Skeletal muscle tissue (tissue), 4 donors: Measurements from ENCODE around the gene RPS16. TPM values are rescaled to one million over a fixed set of nuclear protein-coding genes. Genes with fewer than 3 reads are reported as not detected.

ENCODE experiments used
- H3K27ac ChIP-seq: one replicate; pipeline ENCODE4 v1.7.0; 2013; ENCODE audit warnings: mild to moderate bottlenecking, low read depth, low read length, inconsistent platforms
- H3K27me3 ChIP-seq, 3 donors: one replicate each; pipeline ENCODE4 v1.7.0; 2013; ENCODE audit warnings: low read length in 3 of 3; ENCODE audit not compliant: control insufficient read depth in 3 of 3, insufficient read depth in 3 of 3
- H3K36me3 ChIP-seq, 3 donors: one replicate each; pipeline ENCODE4 v1.7.0; 2013; ENCODE audit warnings: low read length in 3 of 3; ENCODE audit not compliant: control insufficient read depth in 3 of 3, insufficient read depth in 3 of 3
- H3K4me1 ChIP-seq, 3 donors: one replicate each; pipeline ENCODE4 v1.7.0; 2013; ENCODE audit warnings: low read length in 3 of 3, mild to moderate bottlenecking in 3 of 3; ENCODE audit not compliant: control insufficient read depth in 3 of 3, insufficient read depth in 3 of 3
- H3K4me3 ChIP-seq, 3 donors: one replicate each; pipeline ENCODE4 v1.7.0; 2013; ENCODE audit warnings: low read length in 3 of 3
- H3K9ac ChIP-seq, 3 donors: one replicate each; pipeline ENCODE4 v1.7.0; 2013; ENCODE audit warnings: low read length in 3 of 3, mild to moderate bottlenecking in 3 of 3, moderate library complexity in 2 of 3, low read depth in 1 of 3
- H3K9me3 ChIP-seq, 3 donors: one replicate each; pipeline ENCODE4 v1.7.0; 2013; ENCODE audit warnings: low read length in 3 of 3; ENCODE audit not compliant: control insufficient read depth in 3 of 3
- total RNA-seq: library from RNA; depleted of rRNA; stranded (reverse); fragments of >200 nt; gene quantifications from one replicate; pipeline ENCODE4 v1.2.3, GENCODE V29; 2014
- donor health status: Osteomylitis.

The RPS16 gene
- total RNA-seq, 1 donor from 2014 or later: 128 TPM

DNA sequence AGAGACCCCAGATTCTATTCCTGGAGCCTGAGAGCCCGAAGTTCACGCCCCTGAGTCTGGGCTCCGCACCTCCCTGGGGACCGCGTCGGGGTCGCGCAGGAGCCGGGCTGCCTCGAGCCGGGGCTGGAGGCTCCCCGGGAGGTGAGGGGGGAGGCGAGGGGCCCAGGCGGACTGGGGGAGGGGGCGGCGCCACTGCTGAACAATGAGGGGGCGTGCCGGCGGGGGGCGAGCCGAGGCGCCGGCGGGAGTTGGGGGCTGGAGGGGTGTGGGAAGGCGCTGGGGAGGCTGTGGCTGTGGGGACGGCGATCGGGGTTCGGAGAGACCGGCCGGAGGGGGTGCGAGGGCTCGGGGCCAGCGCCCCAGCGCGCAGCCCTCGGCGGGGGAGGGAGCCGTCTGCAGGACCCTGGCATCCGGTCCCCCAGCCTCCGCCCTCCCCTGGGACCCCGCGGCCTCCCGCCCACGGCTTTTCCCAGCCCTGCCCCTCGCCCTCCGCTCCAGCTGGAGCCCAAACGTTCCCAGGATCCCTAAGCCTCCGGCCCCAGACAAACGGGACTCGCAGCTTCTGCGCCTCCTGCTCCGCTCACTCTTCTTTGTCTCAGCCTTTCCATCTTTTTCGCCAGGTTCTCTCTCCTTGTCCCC is 22.4 kb downstream of the RPS16 start:
- peaks cover 26 to 56% (median 53%) of the 10 kb centered on the region in 3 donors for H3K4me1 ChIP-seq

DNA sequence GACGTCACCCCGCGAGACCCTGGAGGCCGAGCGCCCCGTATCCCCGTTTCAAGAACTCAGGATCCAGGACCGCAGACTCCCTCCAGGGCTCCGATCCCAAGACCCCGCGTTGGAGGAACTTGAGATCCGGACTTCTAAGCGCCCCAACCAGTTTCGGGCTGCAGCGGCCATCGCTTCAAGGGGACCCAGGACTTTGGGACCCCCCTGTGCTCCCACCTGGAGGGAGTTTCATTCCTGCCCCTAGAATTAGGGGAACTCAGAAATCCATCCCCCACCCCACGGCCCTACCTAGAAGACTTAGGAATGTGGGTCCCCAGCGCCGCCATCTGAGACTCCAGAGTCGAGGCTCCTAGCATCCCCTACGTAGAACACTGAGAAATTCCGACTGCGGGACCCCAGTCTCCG is 22.9 kb downstream of the RPS16 start:
- H3K9ac ChIP-seq: peak overlapping the region; percentile 76 to 99 (median 81)
- peak overlapping the region; percentile 99 for H3K27ac ChIP-seq
- H3K36me3 ChIP-seq: peaks cover 9 to 10% (median 10%) of the 10 kb centered on the region in 3 donors
- H3K27me3 ChIP-seq: no peaks in the 10 kb centered on the region
- H3K4me1 ChIP-seq: peaks cover 29 to 61% (median 58%) of the 10 kb centered on the region in 3 donors
- no peaks in the 10 kb centered on the region for H3K9me3 ChIP-seq
- peak overlapping the region; percentile 80 to 83 (median 81) for H3K4me3 ChIP-seq

More for the DNA sequence above, 22.4 kb downstream of the RPS16 start:
- Histone ChIP-seq H3K36me3 (peaks cover 4 to 6% (median 5%) of the 10 kb centered on the region in 3 donors), H3K9ac (peak overlapping the region; percentile 76 to 99 (median 81)), H3K4me3 (peak overlapping the region; percentile 80 to 83 (median 81)), H3K27me3 (no peaks in the 10 kb centered on the region), H3K27ac (peak overlapping the region; percentile 99), H3K9me3 (no peaks in the 10 kb centered on the region)

DNA sequence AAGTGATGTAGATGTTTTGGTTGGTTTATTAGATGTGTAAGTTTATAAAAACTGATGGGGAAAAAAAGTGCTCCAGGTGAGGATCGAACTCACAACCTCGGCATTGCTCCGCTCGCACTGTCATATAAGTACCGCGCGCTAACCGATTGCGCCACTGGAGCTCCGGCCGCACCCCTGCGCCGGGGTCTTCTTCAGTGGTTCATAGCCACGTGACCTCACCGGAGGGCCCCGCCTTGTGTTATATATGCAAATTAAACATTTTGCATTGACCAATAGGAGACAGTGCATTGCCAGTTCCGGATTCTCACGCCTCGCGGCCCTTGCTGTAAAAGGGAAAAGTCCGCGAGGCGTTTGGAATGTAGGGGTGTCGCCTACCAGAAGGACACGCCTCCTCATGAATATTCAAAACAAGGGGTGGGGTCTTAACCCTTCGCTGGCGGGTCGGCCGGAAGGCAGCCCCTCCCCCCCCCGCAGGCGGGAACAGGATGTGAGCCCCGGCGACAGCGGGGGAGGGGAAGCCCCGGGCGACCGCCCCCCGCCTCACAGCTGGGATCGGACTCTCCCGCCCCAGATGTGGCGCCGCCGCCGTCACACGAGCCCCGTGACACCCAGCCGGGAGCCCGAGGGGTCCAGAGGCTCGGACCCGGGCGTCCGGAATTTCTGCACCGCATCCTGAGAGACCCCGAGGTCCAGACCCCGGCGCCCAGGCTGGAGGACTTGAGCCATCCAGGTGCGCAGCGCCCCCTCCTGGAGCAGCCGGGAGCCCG is 23.5 kb downstream of the RPS16 start, which contains the start of gene PLEKHG2:
Gene PLEKHG2 (plus strand): TSS at position 570 of the 767 bp plus-strand sequence. CDS start 1,418 bp downstream, outside the sequence.
- Histone ChIP-seq H3K4me3 (peak within 1 kb of the TSS; percentile 81 to 92 (median 87)), H3K4me1 (peaks cover 30 to 64% (median 62%) of the 10 kb centered on the region in 3 donors), H3K27ac (peak within 1 kb of the TSS; percentile 99), H3K9ac (peak within 1 kb of the TSS; percentile 76 to 99 (median 94)), H3K36me3 (peaks cover 11 to 13% (median 13%) of the 10 kb centered on the region in 3 donors), H3K27me3 (no peaks in the 10 kb centered on the region), H3K9me3 (no peaks in the 10 kb centered on the region)

DNA sequence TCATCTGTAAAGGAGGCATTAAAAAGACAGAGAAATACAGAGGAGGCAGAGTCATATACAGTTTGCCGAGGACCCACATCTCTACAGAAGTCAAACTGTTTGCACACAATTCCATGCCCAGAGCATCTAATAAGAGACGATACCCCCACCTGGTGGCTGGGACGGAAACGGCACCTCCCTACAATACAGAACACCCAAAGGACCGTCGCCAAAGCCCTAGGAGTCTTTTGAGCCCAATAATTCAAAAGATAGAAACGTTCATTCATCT is 24.0 kb downstream of the RPS16 start:
- H3K9ac ChIP-seq: peak overlapping the region; percentile 54 to 99 (median 94)
- H3K4me1 ChIP-seq: peaks cover 30 to 64% (median 60%) of the 10 kb centered on the region in 3 donors
- H3K36me3 ChIP-seq: peaks cover 11 to 13% (median 13%) of the 10 kb centered on the region in 3 donors
- H3K4me3 ChIP-seq: peak overlapping the region; percentile 44 to 92 (median 87)
- no peaks in the 10 kb centered on the region for H3K9me3 ChIP-seq
- H3K27me3 ChIP-seq: no peaks in the 10 kb centered on the region
- H3K27ac ChIP-seq: peak overlapping the region; percentile 99

DNA sequence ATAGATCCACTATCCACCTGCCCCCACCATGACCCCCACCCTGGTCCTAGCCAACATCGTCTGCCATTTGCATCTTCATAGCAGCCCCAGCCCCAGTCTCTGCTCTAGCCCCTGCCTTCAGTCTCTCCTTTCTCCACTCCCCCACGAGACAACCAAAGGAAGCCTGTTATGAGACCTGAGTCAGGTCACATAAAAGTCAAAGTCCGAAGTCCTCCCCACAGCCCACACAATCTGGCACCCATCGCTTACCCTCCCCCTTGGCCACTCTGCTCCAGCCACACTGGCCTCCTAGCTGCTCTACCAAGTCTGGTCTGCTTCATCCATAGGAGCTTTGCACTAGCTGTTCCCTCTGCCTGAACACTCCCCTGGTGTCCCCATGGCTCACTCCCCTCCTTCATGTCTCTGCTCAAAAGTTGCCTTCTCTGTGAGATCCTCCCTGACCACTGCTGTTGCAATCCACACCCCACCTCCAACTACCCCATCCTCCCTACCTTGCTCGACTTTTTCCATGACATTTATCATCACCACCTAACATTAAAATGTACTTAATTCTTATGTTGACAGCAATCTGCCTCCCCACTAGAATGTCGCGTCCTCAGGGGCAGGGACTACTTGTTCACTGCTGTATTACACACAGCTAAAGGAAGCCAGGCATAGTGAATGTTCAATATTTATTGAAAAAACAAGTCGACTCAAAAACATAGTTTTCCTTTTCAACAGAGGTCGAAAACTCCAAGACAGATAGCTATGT is 24.5 kb downstream of the RPS16 start:
- Histone ChIP-seq H3K9ac (peak overlapping the region; percentile 94 to 99 (median 97)), H3K4me3 (peak overlapping the region; percentile 44 to 92 (median 87)), H3K4me1 (peaks cover 30 to 64% (median 59%) of the 10 kb centered on the region in 3 donors), H3K36me3 (peaks cover 11 to 13% (median 13%) of the 10 kb centered on the region in 3 donors), H3K27me3 (no peaks in the 10 kb centered on the region), H3K27ac (peak overlapping the region; percentile 99), H3K9me3 (no peaks in the 10 kb centered on the region)

DNA sequence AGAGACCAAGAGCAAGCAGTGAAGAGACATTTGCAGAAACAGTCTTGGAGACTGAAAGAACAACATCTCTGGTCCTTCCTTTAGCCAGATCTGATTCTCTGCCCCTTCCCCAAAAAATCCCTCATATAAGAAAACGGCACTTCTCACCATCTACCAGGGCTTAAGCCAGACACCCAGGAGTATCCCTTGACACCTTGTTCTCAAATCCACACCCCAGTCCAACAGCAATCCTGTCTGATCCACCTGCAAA is 25.0 kb downstream of the RPS16 start:
- Histone ChIP-seq H3K4me3 (peak overlapping the region; percentile 87 to 94 (median 92)), H3K36me3 (peaks cover 11 to 13% (median 13%) of the 10 kb centered on the region in 3 donors), H3K9me3 (no peaks in the 10 kb centered on the region), H3K27me3 (no peaks in the 10 kb centered on the region), H3K27ac (peak overlapping the region; percentile 99), H3K4me1 (peaks cover 34 to 64% (median 59%) of the 10 kb centered on the region in 3 donors), H3K9ac (peak overlapping the region; percentile 94 to 99 (median 97))

DNA sequence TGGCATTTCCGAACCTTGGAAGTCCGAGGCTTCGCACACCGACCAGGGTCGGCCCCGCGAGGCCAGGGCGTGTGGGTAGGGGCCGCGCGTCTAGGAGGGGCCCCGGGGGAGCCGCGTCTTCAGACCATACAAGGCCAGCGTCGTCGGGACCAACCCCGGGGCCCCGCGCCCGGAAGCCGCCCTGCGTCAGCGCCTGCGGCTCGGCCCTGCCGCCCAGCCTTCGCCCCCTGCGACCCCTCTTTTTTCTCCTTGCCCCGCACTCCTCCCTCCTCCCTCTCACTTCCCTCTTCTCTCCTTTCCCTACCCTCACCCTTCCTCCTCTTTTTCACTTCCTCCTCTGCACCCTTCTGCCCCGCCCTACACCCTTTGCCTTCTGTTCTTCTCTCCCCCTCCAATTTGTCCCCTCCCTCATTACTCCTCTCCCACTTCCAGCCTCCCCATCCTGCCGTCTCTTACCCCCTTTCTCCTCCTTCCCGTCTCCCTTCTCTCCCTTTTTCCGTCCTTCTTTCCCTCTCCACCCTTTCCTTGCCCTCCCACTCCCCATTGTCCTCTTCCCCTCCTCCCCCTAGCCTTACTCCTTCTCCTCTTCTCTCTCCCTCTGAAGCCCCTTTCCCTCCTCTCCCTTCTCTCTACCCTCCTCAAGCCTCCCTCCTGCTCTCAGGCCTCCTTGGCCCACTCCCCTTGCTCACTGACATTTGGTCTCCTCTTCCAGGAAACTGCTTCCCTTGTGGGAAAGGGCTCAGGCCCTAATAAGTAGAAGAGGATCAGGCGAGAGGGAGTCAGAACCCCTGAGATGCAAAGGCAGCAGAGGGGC is 25.5 kb downstream of the RPS16 start:
- no peaks in the 10 kb centered on the region for H3K9me3 ChIP-seq
- H3K4me1 ChIP-seq: peaks cover 38 to 60% (median 55%) of the 10 kb centered on the region in 3 donors
- H3K4me3 ChIP-seq: peak overlapping the region; percentile 87 to 94 (median 92)
- peaks cover 11 to 13% (median 13%) of the 10 kb centered on the region in 3 donors for H3K36me3 ChIP-seq
- peak overlapping the region; percentile 94 to 99 (median 97) for H3K9ac ChIP-seq
- peak overlapping the region; percentile 99 for H3K27ac ChIP-seq
- no peaks in the 10 kb centered on the region for H3K27me3 ChIP-seq

DNA sequence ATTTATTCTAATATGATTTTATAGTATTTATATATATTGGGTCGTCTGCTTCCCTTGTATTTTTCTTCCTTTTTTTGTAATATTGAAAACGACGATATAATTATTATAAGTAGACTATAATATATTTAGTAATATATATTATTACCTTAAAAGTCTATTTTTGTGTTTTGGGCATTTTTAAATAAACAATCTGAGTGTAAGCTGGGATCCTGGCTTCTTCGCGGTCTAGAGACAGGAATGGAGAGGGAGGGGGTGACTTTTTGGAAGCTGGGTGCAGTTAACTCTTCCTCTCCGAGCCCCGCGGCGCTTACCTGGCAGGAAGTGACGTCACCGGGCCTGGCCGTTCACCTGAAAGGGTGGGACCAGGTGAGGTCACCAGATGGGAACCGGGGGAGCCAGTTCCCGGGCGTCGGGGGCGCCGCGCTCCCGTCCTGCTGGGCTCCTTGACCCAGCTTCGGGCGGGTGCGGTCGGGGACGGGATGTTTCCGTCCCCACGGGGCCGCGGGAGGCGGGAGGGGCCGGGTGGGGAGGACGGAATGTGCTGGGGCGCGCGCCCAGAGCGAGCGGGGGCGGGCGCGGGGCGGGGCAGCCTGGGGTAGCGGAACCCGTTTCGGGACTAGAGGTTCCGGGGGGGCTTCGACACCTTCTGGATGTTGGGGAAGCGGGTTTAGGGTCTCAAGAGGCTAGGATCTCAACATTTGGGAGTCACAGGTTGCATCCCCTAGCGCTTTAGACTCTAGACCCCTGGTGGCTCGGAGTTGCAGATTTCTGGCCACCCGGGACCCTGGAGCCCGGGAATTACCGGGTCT is 26.3 kb downstream of the RPS16 start:
- Histone ChIP-seq H3K27me3 (no peaks in the 10 kb centered on the region), H3K9ac (peak overlapping the region; percentile 94 to 99 (median 97)), H3K27ac (peak overlapping the region; percentile 100), H3K9me3 (no peaks in the 10 kb centered on the region), H3K4me3 (peak overlapping the region; percentile 92 to 94 (median 94)), H3K36me3 (peaks cover 11 to 13% (median 13%) of the 10 kb centered on the region in 3 donors), H3K4me1 (peaks cover 38 to 52% (median 46%) of the 10 kb centered on the region in 3 donors)
